ENCODE results near the gene GOLPH3L.
A peak's percentile ranks its signal among the peaks of the same experiment; 100 is the strongest.

DNA sequence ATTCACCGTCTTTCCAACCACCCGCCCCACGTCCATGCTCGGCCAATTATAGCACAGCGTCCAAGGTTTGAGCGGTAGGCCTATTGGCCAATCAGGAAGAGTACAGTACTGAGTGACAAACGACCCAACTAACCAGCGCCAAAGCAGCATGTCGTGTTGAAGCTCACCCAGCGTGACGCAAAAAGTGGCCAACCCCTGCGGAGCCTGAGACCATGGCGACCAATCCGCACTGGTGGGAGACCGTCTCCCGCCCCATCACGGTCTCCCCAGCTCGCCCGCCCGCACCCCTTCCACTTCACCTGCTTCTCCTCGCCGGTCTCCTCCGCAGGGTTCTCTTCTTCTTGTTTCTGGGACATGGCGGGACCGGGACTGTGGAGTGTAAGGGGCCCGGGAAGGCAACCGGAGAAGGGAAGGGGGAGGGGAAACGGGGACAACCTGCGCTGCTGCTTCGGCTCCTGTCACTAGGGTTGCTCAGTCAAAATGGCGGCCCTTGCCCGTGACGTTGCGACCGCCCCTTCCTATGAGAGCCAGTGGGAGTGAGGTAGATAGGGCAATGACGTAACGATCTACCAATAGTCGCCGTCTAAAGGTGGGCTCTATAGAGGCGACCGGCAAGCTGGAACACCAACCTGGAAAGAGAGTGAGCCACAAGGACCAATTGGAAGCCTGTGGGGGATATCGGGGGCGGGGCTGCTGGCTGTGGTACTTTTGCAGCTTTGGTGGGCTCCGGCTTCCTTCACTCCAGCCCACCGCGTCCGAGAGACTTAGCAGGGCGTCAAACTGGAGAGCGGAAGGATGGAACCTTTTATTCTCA is 67.6 kb downstream of the GOLPH3L start, which contains the start of gene ENSA:
- TF ChIP-seq CTCF (IDR thresholded peaks at IDR 0.05) (no peak), SIN3A (IDR thresholded peaks at IDR 0.05; ENCODE audit: borderline replicate concordance, insufficient read depth, low read depth, low read length) (no peak), REST (IDR thresholded peaks at IDR 0.05; ENCODE audit: insufficient read depth in 1 of 2, low read depth in 2 of 2, low read length in 1 of 2) (peak in 1 of 2 experiments; percentile 39; a peak in 2 of 4 replicates), POLR2AphosphoS5 (IDR thresholded peaks at IDR 0.05; ENCODE audit: low read depth, low read length) (peak; percentile 77)

Data from Panc1 (cell line).